PC-9 (cell line): ENCODE measurements around the gene CRACDL. TPM values are rescaled to one million over a fixed set of nuclear protein-coding genes. Genes with fewer than 3 reads are reported as not detected.

Source experiments
- BruUV-seq: library from RNA; stranded (reverse); fragments of 400-500 nt; replicated peaks from 2 replicates; lab custom pipeline; 2021; lab: Mats Ljungman, UMichigan
- CTCF ChIA-PET: fragments of 300-600 bp; sonication (Branson Sonifier 250); formaldehyde crosslinking; loops from one replicate; lab custom pipeline; 2022; ENCODE audit warnings: antibody characterized with exemption; lab: Charles Lee
- POLR2A ChIA-PET: fragments of 300-600 bp; sonication (Branson Sonifier 250); formaldehyde crosslinking; loops from one replicate; lab custom pipeline; 2022; ENCODE audit warnings: antibody characterized with exemption; ENCODE audit not compliant: unreplicated experiment; lab: Charles Lee
- DNase-seq, 2 experiments: peaks; one replicate each; pipeline versions ENCODE4 v3.0.0 to v3.0.0-alpha.2; 2015 to 2022; ENCODE audit warnings: mixed read lengths in 1 of 2
- H2AFZ ChIP-seq: fragments of 200-600 bp; sonication (generic); 2 replicates; pipeline ENCODE4 v1.8.1; 2017; ENCODE audit warnings: antibody characterized with exemption
- H3F3A ChIP-seq: fragments of 200-600 bp; sonication (generic); 2 replicates; pipeline ENCODE4 v1.8.1; 2017; ENCODE audit warnings: antibody characterized with exemption, mild to moderate bottlenecking, low read depth; ENCODE audit not compliant: insufficient read depth
- H3K27ac ChIP-seq: fragments of 200-600 bp; sonication (generic); 2 replicates; pipeline ENCODE4 v1.6.1; 2016; ENCODE audit warnings: mixed run types
- H3K27me3 ChIP-seq: fragments of 200-600 bp; sonication (generic); 2 replicates; pipeline ENCODE4 v1.6.1; 2016; ENCODE audit warnings: low read depth, mixed run types; ENCODE audit not compliant: insufficient read depth
- H3K36me3 ChIP-seq: fragments of 200-600 bp; sonication (generic); 2 replicates; pipeline ENCODE4 v1.6.1; 2016; ENCODE audit warnings: low read depth, mixed run types
- H3K4me1 ChIP-seq: fragments of 200-600 bp; sonication (generic); replicated peaks from 2 replicates; pipeline ENCODE4 v1.6.1; 2016; ENCODE audit warnings: mixed run types; ENCODE audit not compliant: insufficient read depth
- H3K4me2 ChIP-seq: fragments of 200-600 bp; sonication (generic); 2 replicates; pipeline ENCODE4 v1.6.1; 2017; ENCODE audit warnings: mixed run types
- H3K4me3 ChIP-seq: fragments of 200-600 bp; sonication (generic); 2 replicates; pipeline ENCODE4 v1.6.1; 2016; ENCODE audit warnings: mixed run types
- H3K79me2 ChIP-seq: fragments of 200-600 bp; sonication (generic); 2 replicates; pipeline ENCODE4 v1.6.1; 2017; ENCODE audit warnings: low read depth, mixed run types
- H3K9me2 ChIP-seq: fragments of 200-600 bp; sonication (generic); 2 replicates; pipeline ENCODE4 v1.8.1; 2017; ENCODE audit warnings: mild to moderate bottlenecking; ENCODE audit not compliant: insufficient read depth
- H3K9me3 ChIP-seq: fragments of 200-600 bp; sonication (generic); 2 replicates; pipeline ENCODE4 v1.8.1; 2016; ENCODE audit warnings: low read depth; ENCODE audit not compliant: insufficient read depth
- H4K20me1 ChIP-seq: fragments of 200-600 bp; sonication (generic); 2 replicates; pipeline ENCODE4 v1.8.1; 2017; ENCODE audit not compliant: insufficient read depth
- EZH2 ChIP-seq: fragments of 200-600 bp; sonication (generic); IDR thresholded peaks from 2 replicates; pipeline ENCODE4 v1.8.0; 2017; ENCODE audit warnings: antibody characterized with exemption, low read depth
- intact Hi-C: fragments of 100-400 bp; cut with micrococcal nuclease; formaldehyde crosslinking; loops from one replicate; pipeline ENCODE4 v1.10.0; 2022; ENCODE audit not compliant: unreplicated experiment
- total RNA-seq: library from RNA; stranded (reverse); gene quantifications from 2 replicates; pipeline ENCODE4 v1.2.3, GENCODE V29; 2021
- TF ChIP-seq, protein P1 (sequence below): fragments of 200-600 bp; sonication (generic); conservative IDR thresholded peaks from 2 replicates; pipeline ENCODE4 v1.6.1; 2017; ENCODE audit warnings: mixed run types, antibody characterized with exemption, mild to moderate bottlenecking, moderate library complexity

CRACDL gene
- total RNA-seq, 1 experiment from 2014 or later, result 33.7 TPM

DNA sequence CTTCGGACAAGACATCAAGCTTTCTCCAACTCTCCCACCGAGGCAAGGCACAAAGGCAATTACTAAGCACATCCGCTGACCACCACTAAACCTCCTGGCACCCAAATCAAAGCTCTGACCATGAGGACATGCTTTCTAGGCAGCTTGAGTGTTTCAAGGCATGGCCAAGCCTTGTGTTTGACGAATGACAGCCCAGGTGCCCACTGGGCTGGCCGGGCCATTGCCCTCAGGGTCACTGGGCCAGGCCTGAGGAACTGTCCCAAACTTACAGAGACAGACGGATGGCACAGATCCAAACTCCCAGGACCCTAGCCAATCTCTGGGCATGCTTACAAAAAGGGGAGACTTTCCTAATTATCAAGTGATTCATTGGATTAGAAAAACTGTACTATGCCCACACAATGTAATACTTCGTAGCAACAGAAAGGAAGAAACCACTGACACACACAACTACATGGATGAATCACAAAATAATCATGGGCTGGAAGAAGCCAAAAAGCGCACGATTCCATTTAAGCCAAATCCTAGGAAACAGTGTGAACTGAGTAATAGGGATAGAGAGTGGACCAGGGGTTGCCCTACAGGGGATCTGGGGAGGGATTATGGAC lies 20.2 kb downstream of the CRACDL start:
- no peaks in the 10 kb centered on the region for H3K36me3 ChIP-seq
- no peaks in the 10 kb centered on the region for H4K20me1 ChIP-seq
- no peaks in the 10 kb centered on the region for H3K79me2 ChIP-seq
- no peak for DNase-seq
- intact Hi-C loops, result no loop called here
- no peaks in the 10 kb centered on the region for H3K9me3 ChIP-seq
- BruUV-seq, result no TSS peak
- no peaks in the 10 kb centered on the region for H3F3A ChIP-seq
- no peak overlapping the region for H3K4me2 ChIP-seq
- no peak overlapping the region for H3K4me3 ChIP-seq
- no peak for TF ChIP-seq EZH2
- TF ChIP-seq, protein P1, sequence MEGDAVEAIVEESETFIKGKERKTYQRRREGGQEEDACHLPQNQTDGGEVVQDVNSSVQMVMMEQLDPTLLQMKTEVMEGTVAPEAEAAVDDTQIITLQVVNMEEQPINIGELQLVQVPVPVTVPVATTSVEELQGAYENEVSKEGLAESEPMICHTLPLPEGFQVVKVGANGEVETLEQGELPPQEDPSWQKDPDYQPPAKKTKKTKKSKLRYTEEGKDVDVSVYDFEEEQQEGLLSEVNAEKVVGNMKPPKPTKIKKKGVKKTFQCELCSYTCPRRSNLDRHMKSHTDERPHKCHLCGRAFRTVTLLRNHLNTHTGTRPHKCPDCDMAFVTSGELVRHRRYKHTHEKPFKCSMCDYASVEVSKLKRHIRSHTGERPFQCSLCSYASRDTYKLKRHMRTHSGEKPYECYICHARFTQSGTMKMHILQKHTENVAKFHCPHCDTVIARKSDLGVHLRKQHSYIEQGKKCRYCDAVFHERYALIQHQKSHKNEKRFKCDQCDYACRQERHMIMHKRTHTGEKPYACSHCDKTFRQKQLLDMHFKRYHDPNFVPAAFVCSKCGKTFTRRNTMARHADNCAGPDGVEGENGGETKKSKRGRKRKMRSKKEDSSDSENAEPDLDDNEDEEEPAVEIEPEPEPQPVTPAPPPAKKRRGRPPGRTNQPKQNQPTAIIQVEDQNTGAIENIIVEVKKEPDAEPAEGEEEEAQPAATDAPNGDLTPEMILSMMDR, result no peak
- H3K27ac ChIP-seq, result no peak overlapping the region
- no peaks in the 10 kb centered on the region for H3K4me1 ChIP-seq
- no peak overlapping the region for H2AFZ ChIP-seq
- no peaks in the 10 kb centered on the region for H3K9me2 ChIP-seq
- H3K27me3 ChIP-seq, result no peaks in the 10 kb centered on the region
- ChIA-PET CTCF (no interaction called here), POLR2A (no interaction called here)

DNA sequence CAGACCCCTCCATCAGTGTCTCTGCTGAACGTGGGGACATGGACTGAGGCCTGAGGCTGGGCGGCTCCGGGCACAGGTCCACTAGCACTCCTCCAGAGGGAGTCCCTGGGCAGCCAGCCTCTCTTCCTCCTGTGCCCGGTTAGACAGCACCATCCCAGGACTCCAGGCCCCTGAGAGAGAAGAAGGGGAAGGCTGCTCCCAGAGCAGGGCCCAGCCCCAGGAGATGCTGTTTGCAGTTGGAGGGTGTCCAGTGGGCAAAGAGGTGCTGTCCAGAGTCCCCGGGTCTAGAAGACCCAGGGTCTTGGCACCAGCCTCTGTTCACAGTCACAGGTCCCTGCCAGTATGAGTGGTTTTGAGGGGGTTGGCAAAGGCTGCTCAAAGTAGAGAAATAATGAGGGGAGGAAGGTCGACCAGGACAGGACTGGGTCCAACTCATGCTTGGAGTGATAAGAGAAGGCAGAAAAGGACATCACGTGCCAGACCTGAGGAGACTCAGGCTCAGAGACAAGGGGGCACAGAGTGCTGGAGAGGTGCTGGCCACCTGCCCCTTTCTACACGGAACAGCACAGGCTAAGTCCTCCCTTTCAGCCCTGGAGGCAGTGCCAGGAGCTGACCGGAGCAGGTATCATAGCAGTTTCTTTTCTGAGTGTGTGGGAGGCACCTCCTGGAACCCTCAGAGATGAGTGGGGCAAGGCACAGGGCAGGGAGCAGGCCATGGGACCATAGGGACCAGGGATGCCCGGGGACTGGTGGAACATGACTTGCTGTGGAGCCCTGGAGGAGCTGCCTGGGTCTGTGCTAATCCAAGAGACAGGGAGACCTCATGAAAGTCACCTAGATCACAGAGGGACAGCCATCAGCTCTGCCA lies 21.1 kb downstream of the CRACDL start:
- intact Hi-C loops, result no loop called here
- Histone ChIP-seq H3K9me3 (no peaks in the 10 kb centered on the region), H3K4me2 (no peak overlapping the region), H3K9me2 (no peaks in the 10 kb centered on the region), H2AFZ (no peak overlapping the region), H3K4me1 (peaks cover 2% of the 10 kb centered on the region; the same call in 1 of the 2 replicates), H3F3A (peaks cover 3% of the 10 kb centered on the region; the same call in 1 of the 2 replicates), H3K36me3 (no peaks in the 10 kb centered on the region), H4K20me1 (no peaks in the 10 kb centered on the region), H3K4me3 (no peak overlapping the region), H3K79me2 (no peaks in the 10 kb centered on the region), H3K27me3 (no peaks in the 10 kb centered on the region), H3K27ac (no peak overlapping the region)
- BruUV-seq, result no TSS peak
- CTCF ChIA-PET, result no interaction called here
- TF ChIP-seq, protein P1, result no peak
- no peak for TF ChIP-seq EZH2
- no peak for DNase-seq
- POLR2A ChIA-PET, result no interaction called here

GRCh38 chr2:98913916-98914712 lies 21.9 kb downstream of the CRACDL start:
- H2AFZ ChIP-seq, result no peak overlapping the region
- intact Hi-C loops, result no loop called here
- TF ChIP-seq, protein P1, result no peak
- TF ChIP-seq EZH2, result no peak
- no TSS peak for BruUV-seq
- no peaks in the 10 kb centered on the region for H3K27me3 ChIP-seq
- no peaks in the 10 kb centered on the region for H3K36me3 ChIP-seq
- no peak for DNase-seq
- no peak overlapping the region for H3K4me2 ChIP-seq
- H3K79me2 ChIP-seq, result no peaks in the 10 kb centered on the region
- no peaks in the 10 kb centered on the region for H3K9me2 ChIP-seq
- H3K4me1 ChIP-seq, result peaks cover 10% of the 10 kb centered on the region
- POLR2A ChIA-PET, result no interaction called here
- no peak overlapping the region for H3K27ac ChIP-seq
- H4K20me1 ChIP-seq, result no peaks in the 10 kb centered on the region
- H3F3A ChIP-seq, result peaks cover 11% of the 10 kb centered on the region; the same call in 1 of the 2 replicates
- H3K4me3 ChIP-seq, result no peak overlapping the region
- H3K9me3 ChIP-seq, result no peaks in the 10 kb centered on the region
- CTCF ChIA-PET, result no interaction called here
